Suprapubic skin (tissue), 3 donors: ENCODE data around the gene DIAPH1.

ENCODE experiments used
- POLR2AphosphoS5 ChIP-seq, 3 donors: sonication (generic); formaldehyde crosslinking; IDR thresholded peaks; one replicate each; pipeline ENCODE4 v1.6.1; 2017; ENCODE audit warnings: antibody characterized with exemption in 3 of 3
- TF ChIP-seq, protein P1 (sequence below), 2 donors: fragments of 200-600 bp in 1 of 2; fragments of 450-650 bp in 1 of 2; sonication (generic) in 1 of 2; IDR thresholded peaks; one replicate each; pipeline ENCODE4 v1.5.1; 2016 to 2019; ENCODE audit warnings: antibody characterized with exemption in 2 of 2, mild to moderate bottlenecking in 1 of 2, moderate library complexity in 1 of 2

DNA sequence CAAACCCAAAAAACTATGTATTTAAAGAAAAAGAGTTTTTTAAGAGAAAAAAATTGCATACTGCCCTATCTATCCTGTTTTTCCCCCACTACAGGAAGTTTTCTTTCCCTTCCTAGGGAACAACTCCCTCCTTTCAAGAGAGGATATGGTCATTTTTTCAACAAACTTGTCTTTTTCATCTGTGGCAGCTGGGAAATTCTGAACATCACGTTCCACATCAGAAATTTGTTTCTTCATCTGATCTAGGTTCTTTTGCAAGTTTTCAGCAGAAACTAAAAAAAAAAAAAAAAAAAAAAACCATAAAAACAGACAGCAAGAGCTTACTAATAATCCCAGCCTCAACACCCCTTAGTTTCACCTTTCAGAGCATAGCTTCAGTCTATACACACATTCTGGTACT, 91.4 kb downstream of the DIAPH1 start:
- TF ChIP-seq, protein P1, sequence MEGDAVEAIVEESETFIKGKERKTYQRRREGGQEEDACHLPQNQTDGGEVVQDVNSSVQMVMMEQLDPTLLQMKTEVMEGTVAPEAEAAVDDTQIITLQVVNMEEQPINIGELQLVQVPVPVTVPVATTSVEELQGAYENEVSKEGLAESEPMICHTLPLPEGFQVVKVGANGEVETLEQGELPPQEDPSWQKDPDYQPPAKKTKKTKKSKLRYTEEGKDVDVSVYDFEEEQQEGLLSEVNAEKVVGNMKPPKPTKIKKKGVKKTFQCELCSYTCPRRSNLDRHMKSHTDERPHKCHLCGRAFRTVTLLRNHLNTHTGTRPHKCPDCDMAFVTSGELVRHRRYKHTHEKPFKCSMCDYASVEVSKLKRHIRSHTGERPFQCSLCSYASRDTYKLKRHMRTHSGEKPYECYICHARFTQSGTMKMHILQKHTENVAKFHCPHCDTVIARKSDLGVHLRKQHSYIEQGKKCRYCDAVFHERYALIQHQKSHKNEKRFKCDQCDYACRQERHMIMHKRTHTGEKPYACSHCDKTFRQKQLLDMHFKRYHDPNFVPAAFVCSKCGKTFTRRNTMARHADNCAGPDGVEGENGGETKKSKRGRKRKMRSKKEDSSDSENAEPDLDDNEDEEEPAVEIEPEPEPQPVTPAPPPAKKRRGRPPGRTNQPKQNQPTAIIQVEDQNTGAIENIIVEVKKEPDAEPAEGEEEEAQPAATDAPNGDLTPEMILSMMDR (IDR thresholded peaks at IDR 0.05) = no peak
- TF ChIP-seq POLR2AphosphoS5 (IDR thresholded peaks at IDR 0.05) = no peak
